ENCODE results near the gene WWP2. TPM values are rescaled to one million over a fixed set of nuclear protein-coding genes. Genes with fewer than 3 reads are reported as not detected.

Gene WWP2
- total RNA-seq, 1 experiment from 2014 or later, result 40.2 TPM

GRCh38 chr16:69906838-69907401 lies 144.8 kb downstream of the WWP2 start:
- Mint-ChIP-seq H3K36me3 (ENCODE audit: insufficient read depth in 1 of 3, low read depth in 3 of 3) (peaks cover 14 to 25% (median 19%) of the 10 kb centered on the region in 3 experiments; a peak in 6 of 7 replicates), H3K4me1 (peaks cover 8 to 12% of the 10 kb centered on the region in 2 experiments), H3K27me3 (ENCODE audit: low read depth) (no peaks in the 10 kb centered on the region), H3K27ac (no peak overlapping the region), H3K9me3 (no peaks in the 10 kb centered on the region; a peak in 1 of 5 replicates), H3K4me3 (no peak overlapping the region)
- no peak for TF ChIP-seq CTCF (conservative IDR thresholded peaks at IDR 0.05)
- Histone ChIP-seq H3K23ac (ENCODE audit: insufficient read length, low read depth, low read length) (no peak overlapping the region), H3K23me2 (ENCODE audit: insufficient read length, low read depth, low read length, poor library complexity, severe bottlenecking) (no peaks in the 10 kb centered on the region), H2BK15ac (ENCODE audit: low read depth, low read length) (no peak overlapping the region), H2BK20ac (ENCODE audit: low read depth, low read length, poor library complexity, severe bottlenecking) (no peak overlapping the region), H3K79me2 (ENCODE audit: insufficient read depth, low read length) (no peaks in the 10 kb centered on the region), H2BK12ac (ENCODE audit: insufficient read length, low read depth, low read length) (no peak overlapping the region), H4K20me1 (ENCODE audit: control insufficient read depth, insufficient read depth, insufficient read length) (no peaks in the 10 kb centered on the region), H3K14ac (ENCODE audit: insufficient read depth, low read length) (no peak overlapping the region), H3K18ac (ENCODE audit: insufficient read length, low read depth, low read length) (no peak overlapping the region), H2BK5ac (ENCODE audit: insufficient read length, low read length) (no peak overlapping the region), H3K79me1 (ENCODE audit: insufficient read depth, low read depth, low read length, poor library complexity, severe bottlenecking) (no peaks in the 10 kb centered on the region), H3K9ac (ENCODE audit: extremely low read depth, insufficient read length, low read length) (no peak overlapping the region), H3K4me1 (ENCODE audit: insufficient read depth, low read length) (no peaks in the 10 kb centered on the region), H2BK120ac (ENCODE audit: low read depth, low read length, poor library complexity, severe bottlenecking) (no peak overlapping the region), H3K27ac (ENCODE audit: insufficient read length, low read depth, low read length) (no peak overlapping the region), H3K4ac (ENCODE audit: low read depth, low read length) (no peak overlapping the region), H2AK5ac (ENCODE audit: insufficient read length, low read length) (no peak overlapping the region), H3K27me3 (ENCODE audit: insufficient read depth, low read length) (no peaks in the 10 kb centered on the region), H4K8ac (replicated peaks; ENCODE audit: insufficient read length, low read depth, low read length) (no peak overlapping the region), H2AFZ (ENCODE audit: low read length) (no peak overlapping the region), H4K91ac (ENCODE audit: insufficient read length, low read depth, low read length) (no peak overlapping the region), H3K9me3 (ENCODE audit: control insufficient read depth, low read depth, low read length) (no peaks in the 10 kb centered on the region), H4K5ac (ENCODE audit: insufficient read length, low read depth, low read length) (no peak overlapping the region), H3K4me2 (ENCODE audit: insufficient read depth, insufficient read length, low read length) (no peak overlapping the region), H3K56ac (ENCODE audit: insufficient read length, low read depth, low read length) (no peak overlapping the region), H3T11ph (ENCODE audit: low read length) (no peak overlapping the region)
- no CpG with 5 or more reads among the region's 6 CpGs for WGBS (ENCODE audit: extremely low coverage, insufficient read length, low lambda C conversion rate)
- DNase-seq, result no peak

Measured in H9 (cell line).